Kidney epithelial cell (primary cell): ENCODE measurements around the gene MCM9. TPM values are rescaled to one million over a fixed set of nuclear protein-coding genes. Genes with fewer than 3 reads are reported as not detected.

ENCODE experiments used
- DNase-seq: peaks from one replicate; pipeline ENCODE4 v3.0.0-alpha.2; 2010; ENCODE audit warnings: low read depth
- H3K27me3 ChIP-seq: 2 replicates; pipeline ENCODE4 v1.6.0; 2011; ENCODE audit warnings: low read length; ENCODE audit not compliant: control insufficient read depth, insufficient read depth
- H3K36me3 ChIP-seq: 2 replicates; pipeline ENCODE4 v1.5.1; 2011; ENCODE audit warnings: low read length; ENCODE audit not compliant: control insufficient read depth, insufficient read depth
- H3K4me3 ChIP-seq: 2 replicates; pipeline ENCODE4 v1.5.1; 2011; ENCODE audit warnings: low read depth, mild to moderate bottlenecking, control low read depth, low read length
- total RNA-seq: library from RNA; depleted of rRNA; stranded (reverse); fragments of >200 nt; gene quantifications from 2 replicates; pipeline ENCODE4 v1.2.3, GENCODE V29; 2015
- TF ChIP-seq, protein P1 (sequence below): IDR thresholded peaks from 2 replicates; pipeline ENCODE4 v1.5.1; 2011; ENCODE audit warnings: mild to moderate bottlenecking, moderate library complexity, low read length, control low read depth, inconsistent platforms; ENCODE audit not compliant: insufficient read depth, poor library complexity, severe bottlenecking

Gene MCM9
- total RNA-seq, 1 donor from 2014 or later: 14.2 TPM

DNA sequence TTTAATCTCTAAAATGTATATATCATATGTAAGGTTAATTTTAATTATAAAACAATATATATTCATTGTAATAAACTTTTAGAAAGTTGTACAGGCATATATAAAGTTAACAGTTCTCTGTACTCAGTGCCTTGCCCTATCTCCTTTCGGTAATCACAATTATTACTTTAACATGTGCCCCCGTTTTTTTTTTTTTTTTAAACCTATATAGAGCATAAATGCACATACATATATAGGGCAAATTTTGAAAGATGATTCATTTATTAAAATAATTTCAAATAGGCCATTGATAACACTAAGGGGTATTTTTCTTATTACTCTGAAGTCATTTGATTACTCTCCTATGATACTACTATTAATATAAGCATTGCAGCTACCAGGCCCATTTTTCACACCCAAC is 39.1 kb downstream of the MCM9 start:
- no peaks in the 10 kb centered on the region for H3K36me3 ChIP-seq
- no peak for DNase-seq
- H3K27me3 ChIP-seq: no peaks in the 10 kb centered on the region
- TF ChIP-seq, protein P1, sequence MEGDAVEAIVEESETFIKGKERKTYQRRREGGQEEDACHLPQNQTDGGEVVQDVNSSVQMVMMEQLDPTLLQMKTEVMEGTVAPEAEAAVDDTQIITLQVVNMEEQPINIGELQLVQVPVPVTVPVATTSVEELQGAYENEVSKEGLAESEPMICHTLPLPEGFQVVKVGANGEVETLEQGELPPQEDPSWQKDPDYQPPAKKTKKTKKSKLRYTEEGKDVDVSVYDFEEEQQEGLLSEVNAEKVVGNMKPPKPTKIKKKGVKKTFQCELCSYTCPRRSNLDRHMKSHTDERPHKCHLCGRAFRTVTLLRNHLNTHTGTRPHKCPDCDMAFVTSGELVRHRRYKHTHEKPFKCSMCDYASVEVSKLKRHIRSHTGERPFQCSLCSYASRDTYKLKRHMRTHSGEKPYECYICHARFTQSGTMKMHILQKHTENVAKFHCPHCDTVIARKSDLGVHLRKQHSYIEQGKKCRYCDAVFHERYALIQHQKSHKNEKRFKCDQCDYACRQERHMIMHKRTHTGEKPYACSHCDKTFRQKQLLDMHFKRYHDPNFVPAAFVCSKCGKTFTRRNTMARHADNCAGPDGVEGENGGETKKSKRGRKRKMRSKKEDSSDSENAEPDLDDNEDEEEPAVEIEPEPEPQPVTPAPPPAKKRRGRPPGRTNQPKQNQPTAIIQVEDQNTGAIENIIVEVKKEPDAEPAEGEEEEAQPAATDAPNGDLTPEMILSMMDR: no peak
- H3K4me3 ChIP-seq: peak overlapping the region; percentile 93

DNA sequence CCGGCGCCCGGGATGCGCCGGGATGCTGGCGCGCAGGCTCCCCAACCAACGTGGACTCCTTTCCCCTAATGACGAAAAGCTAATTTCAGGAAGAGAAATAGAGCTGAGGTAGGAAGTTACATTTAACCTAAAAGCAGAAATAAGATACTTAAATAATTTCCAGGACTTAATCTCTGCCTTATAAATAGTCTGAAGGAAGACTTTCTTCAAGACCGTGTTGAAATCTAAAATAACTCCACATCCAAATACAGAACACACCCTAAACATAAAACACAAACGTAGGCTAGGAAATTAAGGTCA is 39.7 kb downstream of the MCM9 start:
- no peaks in the 10 kb centered on the region for H3K27me3 ChIP-seq
- no peak for DNase-seq
- H3K36me3 ChIP-seq: no peaks in the 10 kb centered on the region
- peak overlapping the region; percentile 93 for H3K4me3 ChIP-seq
- TF ChIP-seq, protein P1: no peak

DNA sequence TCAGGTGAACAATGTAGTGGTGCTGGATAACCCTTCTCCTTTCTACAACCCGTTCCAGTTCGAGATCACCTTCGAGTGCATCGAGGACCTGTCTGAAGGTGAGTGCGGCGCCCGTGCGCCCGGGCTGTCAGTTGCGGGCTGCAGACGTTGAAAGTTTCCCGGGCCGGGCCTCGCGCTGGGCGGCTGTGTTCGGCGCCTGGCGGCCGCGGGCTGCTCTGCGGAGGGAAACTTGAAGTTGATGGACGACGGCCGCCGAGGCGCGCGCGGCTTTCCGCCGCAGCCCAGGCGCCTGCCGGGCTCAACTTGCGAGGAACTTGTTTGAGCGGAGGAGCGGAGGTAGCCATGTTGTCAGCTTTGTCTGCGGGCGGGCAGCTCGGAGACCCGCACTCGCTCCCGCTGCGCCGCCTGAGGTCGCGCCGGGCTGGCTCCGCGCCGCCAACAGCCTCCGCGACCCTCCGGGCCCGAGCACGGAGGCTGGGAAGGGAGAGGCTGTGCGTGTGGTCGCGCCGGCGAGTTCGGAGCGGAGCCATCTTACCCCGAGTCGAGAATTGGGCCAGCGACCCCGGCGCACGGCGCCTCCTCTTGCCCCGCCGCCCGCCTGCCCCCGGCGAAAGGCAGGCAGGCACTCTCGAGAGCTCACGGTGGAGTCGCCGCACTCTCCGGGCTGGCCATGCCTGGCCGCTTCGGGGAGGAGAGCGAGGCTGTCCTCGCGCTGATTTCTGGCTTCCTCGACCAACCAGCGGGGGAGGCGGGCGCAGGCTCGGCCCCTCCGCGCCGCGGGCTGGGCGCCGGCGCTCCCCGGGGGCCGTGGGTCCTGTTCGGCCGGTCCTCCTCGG is 40.3 kb downstream of the MCM9 start:
- DNase-seq: no peak
- Histone ChIP-seq H3K36me3 (no peaks in the 10 kb centered on the region), H3K4me3 (peak overlapping the region; percentile 93), H3K27me3 (no peaks in the 10 kb centered on the region)
- TF ChIP-seq, protein P1: no peak

DNA sequence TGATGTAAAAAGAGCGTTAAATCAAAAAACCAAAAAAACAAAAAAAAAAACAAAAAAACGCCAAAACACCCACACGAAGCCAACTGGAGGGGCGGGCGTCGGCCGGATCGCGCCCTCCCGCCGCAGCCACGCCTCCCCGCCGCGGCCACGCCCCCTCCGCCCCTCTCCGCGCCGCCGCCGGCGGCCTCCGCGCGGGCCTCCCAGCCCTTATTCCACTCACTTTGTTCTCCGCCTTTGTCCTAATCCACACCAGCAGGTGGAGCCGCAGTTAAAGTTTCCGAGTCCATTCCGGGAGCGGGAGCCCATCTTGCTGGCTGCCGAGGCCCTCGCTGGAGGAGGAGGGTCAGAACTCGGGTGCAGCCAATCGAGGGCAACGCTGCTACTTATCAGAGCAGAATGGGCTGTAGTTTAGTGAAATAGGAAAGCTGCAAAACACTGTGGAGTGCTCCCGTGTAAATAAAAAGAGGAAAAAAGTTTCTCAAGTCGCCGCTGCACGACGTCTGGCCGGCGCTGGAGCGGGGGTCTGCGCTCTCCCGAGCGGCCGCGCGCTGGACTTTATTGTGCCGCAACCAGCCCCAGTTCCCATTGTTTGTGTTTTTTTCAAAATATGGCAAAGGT is 41.0 kb downstream of the MCM9 start, which contains the start of gene ASF1A:
ASF1A (plus strand) TSS at position 346 of the 618 bp plus-strand sequence; CDS start at position 608, 262 bp downstream.
- DNase-seq: peak; percentile 88
- Histone ChIP-seq H3K36me3 (no peaks in the 10 kb centered on the region), H3K4me3 (peak within 1 kb of the TSS; percentile 93), H3K27me3 (no peaks in the 10 kb centered on the region)
- TF ChIP-seq, protein P1: peak; percentile 57

DNA sequence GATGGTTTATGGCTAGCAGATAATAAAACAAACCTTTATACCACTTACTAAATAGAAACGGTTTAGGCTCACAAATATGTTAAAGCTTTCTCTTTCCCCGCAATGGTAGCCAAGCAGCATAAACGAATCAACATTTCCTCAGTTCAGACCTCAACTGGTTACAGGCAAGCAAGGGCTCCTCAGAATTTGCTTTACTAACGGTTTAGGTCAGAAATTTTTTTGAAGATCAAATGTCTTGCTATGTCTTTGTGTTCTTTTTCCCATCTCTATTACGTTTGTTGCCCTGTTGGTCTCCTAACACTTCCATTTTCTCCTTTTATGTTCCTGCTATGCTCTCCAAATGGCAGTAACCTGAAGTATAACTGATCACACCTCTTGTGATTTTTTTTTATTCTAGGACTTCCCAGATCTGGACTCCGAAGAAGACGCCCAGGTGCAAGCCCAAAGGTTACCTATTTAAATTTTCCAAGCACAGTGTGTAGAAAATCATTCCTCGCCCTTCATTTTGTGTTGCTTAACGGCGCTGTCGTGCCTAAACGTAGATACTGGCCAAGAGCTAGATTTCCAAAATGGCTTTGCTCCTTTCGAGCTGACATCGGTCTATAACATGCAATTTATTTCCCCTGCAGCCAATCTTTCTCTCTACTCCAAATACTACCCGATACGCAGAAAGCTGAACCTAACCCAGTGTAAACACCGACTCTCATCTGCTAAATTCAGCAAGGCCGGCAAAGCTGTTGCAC is 41.7 kb downstream of the MCM9 start:
- Histone ChIP-seq H3K27me3 (no peaks in the 10 kb centered on the region), H3K4me3 (peak overlapping the region; percentile 46), H3K36me3 (no peaks in the 10 kb centered on the region)
- DNase-seq: no peak
- TF ChIP-seq, protein P1: no peak
